KG1 (cell line): ENCODE data around the gene TRAPPC6A.
A peak's percentile ranks its signal among the peaks of the same experiment; 100 is the strongest.

Source experiments
- DNase-seq: peaks from one replicate; lab custom pipeline; 2025; lab: John Stamatoyannopoulos, UW

Gene TRAPPC6A

DNA sequence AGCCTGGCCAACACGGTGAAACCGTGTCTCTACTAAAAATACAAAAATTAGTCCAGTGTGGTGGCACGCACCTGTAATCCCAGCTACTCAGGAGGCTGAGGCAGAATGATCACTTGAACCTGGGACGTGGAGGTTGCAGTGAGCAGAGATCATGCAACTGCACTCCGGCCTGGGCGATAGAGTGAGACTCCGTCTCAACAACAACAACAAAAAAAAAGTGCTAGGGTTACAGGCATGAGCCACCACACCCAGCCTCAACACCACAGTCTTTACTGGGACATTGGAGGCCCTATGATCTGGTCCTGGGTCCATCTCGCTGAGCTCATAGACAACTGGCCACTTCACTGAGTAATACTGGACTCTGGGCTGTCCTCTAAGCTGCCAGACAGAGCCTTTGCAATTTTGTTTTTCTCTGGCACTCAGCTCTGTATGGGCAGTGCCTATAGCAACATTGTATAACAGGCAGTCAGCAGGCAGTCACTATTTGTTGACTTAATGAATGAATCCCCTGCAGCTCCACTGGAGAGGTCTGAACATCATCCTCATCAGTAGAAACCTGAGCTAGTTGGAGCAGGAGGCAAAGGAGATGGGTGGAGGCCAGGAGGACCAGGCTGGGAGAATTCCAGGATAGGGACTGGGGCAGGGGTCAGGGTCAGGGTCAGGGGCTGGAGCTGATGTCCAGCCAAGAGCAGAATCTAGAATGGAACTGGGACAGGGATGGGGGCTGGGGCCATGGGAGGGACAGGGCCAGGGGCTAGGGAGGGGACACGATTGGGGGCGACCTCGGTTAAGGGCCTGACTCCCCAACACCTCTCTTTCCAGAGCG lies 8.7 kb upstream of the TRAPPC6A start:
- no peak for DNase-seq

DNA sequence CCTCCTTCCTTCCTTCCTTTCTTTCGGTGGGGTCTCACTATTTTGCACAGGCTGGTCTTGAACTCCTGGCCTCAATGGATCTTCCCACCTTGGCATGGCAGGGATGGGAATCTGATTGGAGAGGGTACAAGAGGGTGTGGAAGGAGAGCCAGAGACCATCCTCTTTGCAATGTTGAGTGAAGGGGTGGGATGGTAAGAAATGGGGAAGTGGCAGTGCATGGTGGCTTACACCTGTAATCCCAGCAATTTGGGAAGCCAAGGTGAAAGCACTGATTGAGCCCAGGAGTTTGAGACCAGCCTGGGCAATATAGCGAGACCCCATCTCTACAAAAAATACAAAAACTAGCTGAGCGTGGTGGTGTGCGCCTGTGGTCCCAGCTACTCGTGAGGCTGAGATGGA lies 6.1 kb upstream of the TRAPPC6A start:
- no peak for DNase-seq

DNA sequence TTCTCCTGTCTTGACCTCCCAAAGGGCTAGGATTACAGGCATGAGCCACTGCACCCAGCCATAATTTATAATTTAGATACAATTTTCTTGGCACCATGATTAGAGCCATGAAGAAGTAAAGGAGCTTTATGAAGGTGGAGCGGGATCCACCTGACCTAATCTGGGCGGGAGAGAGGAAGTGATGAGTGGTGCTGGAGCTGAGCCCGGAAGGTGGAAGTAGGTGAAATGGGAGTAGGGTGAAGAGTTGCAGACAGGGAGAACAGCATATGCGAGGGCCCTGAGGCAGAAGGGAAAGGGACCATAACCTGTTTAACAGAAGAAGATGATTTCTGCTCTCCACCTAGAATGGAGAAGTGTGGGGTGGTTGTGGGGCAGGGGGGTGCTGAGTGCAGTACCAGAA lies 4.7 kb upstream of the TRAPPC6A start:
- DNase-seq = no peak

DNA sequence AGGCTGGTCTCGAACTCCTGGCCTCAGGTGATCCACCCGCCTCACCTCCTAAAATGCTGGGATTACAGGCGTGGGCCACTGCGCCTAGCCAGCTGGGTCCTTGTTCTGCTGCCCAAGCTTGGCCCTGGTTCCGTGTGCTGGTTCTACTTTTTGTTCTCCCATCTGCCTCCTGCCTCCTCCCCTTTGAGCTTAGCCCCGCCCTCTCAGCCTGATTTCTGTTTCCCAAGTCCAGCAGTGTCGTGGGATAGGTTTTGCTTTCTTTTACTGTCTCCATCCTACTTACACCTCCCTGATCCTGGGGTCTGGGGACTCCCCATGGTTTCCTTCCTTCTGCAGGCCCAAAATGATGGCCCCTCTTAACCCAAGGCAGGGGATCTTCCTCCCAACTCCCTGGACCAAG lies 2.9 kb upstream of the TRAPPC6A start:
- no peak for DNase-seq

DNA sequence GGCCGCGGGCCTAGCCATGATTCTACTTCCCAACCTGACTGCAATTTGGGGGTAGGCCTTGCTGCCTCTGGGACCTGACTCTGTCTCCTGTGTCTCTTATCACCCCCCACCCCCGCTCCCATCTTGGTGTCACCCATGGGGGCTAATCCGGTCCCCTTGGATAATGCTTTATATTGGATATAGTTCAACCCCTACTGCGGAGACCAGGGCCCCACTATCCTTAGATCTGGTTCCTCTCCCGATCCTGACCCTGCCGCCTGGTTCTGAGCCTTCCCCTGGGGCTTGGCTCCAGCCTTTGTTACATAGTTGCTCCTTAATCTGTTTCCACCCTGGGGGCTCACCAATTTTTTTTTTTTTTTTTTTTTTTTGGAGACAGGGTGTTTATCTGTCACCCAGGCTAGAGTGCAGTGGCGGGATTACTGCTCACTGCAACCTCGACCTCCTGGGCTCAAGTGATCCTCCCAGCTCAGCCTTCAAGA lies 1.9 kb upstream of the TRAPPC6A start:
- DNase-seq = no peak

DNA sequence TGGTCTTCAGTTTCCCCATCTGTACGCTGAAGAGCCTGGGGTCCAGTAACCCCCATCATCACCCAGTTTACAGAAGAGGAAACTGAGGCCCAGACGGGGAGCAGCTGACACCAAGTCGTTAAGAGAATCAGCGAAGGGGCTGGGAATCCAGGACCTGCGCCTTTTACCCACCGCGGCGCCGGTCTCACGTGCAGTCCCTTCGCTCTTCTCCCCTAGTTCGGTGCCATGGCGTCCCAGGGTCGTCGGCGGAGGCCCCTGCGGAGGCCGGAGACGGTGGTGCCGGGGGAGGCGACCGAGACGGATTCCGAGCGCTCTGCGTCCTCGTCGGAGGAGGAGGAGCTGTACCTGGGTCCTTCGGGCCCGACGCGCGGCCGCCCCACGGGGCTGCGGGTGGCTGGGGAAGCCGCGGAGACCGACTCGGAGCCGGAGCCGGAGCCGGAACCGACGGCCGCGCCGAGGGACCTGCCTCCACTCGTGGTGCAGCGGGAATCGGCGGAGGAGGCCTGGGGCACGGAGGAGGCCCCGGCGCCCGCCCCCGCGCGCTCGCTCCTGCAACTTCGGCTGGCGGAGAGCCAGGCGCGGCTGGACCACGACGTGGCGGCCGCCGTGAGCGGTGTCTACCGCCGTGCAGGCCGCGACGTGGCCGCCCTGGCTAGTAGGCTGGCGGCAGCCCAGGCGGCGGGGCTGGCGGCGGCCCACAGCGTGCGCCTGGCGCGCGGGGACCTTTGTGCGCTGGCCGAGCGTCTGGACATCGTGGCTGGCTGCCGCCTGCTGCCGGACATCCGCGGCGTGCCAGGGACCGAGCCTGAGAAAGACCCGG lies 1.2 kb upstream of the TRAPPC6A start:
- peak; percentile 74 for DNase-seq

DNA sequence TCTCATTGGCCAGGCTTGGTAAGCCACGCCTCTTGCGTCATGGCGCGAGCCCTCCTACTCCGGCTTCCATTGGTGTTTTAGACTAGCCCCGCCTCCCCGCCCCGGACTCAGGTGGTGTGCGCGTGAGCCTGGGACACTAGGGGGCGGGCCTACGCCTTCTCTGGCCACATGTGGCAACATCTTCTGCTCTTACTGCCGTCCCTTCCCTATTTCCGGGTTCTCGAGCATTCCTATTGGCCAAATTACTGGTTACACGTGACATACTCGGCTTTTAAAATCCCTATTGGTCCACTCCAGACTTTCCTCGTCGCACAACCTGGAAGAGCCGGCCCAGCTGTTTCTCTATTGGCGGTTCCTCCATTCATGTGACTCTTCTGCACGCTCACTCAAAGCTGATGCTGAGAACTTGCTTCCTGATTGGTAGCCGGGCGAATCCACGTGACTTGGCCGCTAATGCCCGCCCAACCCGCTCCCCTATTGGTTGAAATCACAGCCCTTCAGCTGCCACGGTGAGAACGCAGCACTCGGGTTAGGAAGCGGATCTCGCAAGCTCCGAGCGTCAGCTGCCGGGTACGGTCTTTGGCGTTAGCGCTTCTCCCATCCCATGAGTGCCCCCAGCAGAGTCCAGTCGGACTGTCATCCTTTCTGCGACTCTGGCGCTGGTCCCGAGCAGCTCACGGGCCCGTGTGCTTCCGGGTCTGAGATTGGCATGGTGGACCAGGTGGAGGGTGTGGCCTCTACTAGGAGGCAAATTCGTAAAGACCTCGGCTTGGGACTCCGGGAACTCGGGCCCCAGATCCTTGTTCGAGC lies 430 bp upstream of the TRAPPC6A start, which contains the start of gene BLOC1S3:
Gene BLOC1S3 (plus strand): TSS at position 523 of the 810 bp plus-strand sequence. CDS start 513 bp downstream, outside the sequence.
- DNase-seq = peak; percentile 100

DNA sequence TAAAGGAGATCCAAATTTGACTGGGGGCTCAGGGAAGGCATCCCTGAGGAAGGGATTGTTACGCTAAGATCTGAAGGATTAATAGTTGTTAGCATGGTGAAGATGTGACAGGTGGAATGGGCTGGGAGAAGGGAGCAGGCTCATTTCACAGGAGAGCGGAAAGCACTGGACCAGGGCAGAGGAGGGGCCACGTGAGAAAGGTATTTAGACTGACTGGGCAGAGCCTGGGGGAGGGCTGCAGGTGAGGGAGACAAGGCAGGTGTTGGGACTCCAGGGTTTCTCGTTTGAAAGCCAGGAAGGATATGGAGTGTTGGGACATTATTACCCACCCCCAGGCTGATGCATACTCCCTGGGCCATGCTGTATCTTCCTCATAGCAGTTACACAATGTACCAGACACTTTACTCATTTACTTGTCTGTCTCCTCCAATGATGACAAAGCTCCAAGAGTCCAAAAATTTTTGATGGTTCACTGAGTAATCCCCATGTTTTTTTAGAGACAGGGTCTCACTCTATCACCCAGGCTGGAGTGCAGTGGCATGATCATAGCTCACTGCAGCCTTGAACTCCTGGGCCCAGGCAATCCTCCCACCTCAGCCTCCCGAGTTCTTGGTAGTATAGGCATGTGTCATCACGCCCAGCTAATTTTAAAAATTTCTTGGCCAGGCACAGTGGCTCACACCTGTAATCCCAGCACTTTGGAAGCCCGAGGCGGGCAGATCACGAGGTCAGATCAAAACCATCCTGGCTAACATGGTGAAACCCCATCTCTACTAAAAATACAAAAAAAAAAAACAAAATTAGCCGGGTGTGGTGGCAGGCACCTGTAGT lies 2.3 kb downstream of the TRAPPC6A start:
- no peak for DNase-seq

DNA sequence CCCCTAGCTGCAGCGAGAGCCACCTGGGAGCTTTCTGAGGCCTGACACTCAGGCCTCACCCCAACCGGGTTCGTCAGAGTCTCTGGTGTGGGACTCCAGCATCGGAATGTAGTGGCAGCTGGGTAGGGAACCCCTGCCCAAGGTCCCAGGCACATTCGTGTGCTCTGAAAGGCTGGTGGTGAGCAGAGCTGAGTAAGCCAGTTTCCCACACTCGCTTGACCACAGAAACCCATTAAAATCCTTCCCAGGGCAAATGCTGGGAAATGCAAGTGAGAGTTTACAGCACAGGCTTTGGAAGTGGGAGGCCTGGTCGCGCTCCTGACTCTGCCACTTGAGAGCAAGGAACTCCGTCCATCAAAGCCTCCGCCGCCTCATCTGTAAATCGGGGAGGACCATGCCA lies 4.2 kb downstream of the TRAPPC6A start:
- no peak for DNase-seq

DNA sequence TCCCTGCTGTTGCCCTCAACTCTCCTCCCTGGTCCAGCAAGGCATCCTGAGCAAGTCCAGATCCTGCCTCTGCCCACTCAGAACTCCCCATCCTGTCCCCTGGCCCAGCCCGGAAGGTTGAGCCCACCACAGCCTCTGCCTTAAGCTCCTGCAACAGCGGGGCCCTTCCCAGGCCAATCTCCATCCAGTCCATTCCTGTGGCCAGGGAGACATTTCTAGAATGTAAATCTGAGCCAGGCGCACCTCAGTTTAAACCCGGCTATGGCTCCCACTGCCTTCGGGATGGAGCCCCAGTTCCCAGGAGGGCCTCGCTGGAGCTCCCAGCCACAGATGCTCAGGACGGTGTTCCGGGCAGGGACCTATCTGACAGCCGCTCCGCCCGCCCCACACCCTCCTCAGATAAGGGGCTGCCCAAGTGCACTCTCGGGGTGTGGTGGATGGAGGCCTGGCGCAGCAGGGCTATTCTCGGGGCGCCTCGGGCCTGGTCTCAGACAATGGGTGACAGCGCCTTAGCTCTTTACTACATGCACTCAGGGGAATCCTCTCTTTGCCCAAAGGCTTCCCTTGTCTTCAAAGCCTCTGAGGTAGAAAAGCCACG lies 5.3 kb downstream of the TRAPPC6A start:
- DNase-seq = no peak

DNA sequence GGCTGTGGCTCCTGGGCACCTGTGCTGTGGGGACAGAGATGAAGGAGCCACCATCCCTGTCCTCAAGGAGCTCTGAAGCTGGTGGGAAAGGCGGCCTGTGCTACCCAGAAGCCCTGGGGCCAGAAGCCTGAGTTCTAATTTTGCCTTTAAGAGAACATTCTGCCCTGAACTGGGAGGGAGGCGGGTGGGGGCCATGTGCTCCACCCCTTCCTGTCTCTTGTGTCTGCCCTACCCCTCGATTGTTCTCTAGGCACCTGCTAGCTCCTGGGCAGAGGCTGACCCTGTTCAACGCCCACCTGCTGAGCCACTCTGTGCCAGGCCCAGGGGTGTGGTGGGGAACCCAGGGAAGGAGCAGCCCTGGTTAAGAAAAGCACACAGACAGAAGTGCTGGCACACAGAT lies 5.9 kb downstream of the TRAPPC6A start:
- peak; percentile 8 for DNase-seq

DNA sequence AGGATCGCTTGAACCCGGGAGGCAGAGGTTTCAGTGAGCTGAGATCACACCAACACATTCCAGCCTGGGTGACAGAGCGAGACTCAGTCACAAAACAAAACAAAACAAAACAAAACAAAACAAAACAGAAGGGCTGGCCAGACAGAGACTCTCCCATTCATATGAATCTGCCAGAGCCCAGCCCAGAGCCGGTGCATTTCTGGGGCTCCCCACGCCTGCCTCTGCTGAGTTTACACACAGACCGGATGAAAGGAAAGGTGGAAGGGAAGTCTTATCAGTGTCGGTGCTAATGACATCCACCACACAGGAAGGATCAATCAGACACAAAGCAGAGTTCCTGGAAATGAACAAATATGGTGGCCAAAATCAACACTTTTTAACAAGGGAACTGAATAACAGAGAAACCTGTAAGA lies 6.8 kb downstream of the TRAPPC6A start:
- no peak for DNase-seq

DNA sequence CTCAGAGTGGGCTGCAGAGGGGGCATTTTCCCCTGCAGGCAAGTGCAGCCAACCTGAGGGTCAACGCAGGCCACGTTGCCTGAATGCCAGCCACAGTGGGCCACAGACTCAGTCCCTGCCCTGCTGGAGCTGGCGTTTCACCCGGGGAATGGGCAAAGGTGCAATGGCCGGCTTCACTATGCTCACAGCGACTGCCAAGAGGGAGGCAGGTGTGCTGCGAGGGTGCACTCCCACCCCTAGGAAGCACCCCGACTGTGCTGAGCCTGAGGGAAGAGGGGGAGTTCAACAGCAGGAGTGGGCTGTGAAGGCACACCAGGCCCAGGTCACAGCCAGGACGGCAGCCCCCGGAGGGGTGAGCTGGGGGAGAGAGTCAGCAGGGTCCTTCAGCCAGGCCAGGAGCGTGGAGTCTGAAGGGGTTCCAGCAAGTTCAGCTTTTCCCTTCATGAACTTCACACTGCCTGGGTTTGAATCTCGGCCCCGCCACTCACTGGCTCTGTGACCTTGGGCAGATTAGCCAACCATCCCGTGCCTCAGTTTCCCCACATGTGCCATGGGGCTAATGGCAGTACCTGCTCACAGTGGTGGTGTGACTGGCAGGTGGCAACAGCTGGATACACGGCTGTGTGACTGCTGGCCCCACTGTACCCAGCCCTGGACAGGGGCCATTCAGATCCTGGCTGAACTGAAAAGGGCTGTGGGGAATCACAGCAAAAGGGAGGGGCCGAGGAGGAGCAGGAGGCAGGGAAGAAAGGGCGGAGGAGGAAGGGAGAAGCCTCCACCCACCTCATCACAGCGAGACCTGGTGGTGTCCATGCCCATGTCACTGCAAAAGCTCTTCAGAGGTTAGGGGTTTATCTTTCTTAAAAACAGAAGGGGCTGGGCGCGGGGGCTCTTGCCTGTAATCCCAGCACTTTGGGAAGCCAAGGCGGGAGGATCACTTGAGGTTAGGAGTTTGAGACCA lies 7.6 kb downstream of the TRAPPC6A start:
- no peak for DNase-seq

DNA sequence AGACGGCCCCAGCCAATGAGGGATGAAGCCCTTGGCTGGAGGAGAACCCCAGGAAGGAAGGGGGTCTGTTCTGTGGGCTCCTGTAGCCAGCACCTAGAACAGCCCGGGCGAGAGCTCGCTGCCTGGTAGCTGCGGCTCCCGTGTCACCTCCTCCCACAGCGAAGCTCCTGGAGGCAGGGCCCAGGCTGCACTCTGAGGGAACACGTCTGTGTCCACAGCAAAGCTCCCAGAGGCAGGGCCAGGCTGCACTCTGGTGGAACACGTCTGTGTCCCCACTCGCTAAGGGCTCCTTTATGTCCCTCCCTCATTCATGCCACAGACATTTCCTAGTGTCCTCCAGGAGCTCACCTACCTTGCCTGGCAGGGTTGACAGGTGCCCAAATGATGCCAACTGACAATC lies 8.4 kb downstream of the TRAPPC6A start:
- DNase-seq = no peak

DNA sequence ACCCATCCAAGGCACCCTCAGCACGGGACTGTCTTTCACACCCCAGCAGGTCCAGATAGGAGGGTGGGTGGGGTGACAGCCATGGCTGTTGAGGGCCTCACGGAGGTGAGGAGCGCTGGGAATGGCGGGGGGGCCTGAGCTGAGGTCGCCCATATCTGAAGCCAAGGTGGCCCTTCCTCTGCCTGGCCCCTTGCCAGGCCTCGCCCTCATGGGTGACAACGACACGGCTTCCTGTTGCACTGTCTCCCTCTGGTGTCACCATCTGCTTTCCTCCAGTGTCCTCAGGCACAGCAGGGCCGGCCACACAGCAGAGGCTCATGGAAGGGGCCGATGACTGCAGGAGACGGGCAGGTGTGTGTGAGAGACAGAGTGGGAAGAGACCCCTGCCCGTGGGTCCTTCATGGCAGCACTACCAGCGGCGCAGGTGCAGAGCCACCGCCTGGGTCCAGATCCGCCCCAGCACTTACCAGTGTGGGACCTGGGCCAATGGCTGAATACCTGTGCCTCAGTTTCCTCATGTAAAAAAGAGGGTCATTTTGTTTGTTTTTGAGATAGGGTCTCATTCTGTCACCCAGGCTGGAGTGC lies 9.2 kb downstream of the TRAPPC6A start:
- DNase-seq = no peak

DNA sequence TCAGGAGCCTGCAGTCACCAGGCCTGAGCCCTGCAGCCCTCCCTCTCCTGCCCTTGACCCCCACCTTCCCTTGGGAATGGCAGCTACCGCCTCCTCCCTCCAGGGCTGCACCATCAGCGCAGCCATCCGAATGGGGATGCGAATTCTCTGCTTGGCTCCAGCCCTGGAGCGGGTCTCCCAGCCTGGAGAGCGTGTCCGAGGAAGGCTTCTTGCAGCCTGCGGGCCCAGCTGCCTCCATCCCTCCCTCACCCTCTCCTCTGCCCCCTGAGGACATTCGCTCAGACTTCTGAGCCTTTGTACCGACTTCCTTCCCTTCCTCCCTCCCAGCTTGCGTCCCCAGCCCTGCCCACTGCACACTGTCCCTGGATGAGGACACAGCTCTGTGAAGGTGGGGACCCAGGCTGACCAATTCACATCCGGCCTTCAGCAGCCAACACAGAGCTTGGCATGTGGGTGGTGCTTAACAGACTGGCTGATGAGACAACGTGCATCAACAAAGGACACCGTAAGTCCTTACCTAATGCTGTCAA lies 11.2 kb downstream of the TRAPPC6A start:
- no peak for DNase-seq

DNA sequence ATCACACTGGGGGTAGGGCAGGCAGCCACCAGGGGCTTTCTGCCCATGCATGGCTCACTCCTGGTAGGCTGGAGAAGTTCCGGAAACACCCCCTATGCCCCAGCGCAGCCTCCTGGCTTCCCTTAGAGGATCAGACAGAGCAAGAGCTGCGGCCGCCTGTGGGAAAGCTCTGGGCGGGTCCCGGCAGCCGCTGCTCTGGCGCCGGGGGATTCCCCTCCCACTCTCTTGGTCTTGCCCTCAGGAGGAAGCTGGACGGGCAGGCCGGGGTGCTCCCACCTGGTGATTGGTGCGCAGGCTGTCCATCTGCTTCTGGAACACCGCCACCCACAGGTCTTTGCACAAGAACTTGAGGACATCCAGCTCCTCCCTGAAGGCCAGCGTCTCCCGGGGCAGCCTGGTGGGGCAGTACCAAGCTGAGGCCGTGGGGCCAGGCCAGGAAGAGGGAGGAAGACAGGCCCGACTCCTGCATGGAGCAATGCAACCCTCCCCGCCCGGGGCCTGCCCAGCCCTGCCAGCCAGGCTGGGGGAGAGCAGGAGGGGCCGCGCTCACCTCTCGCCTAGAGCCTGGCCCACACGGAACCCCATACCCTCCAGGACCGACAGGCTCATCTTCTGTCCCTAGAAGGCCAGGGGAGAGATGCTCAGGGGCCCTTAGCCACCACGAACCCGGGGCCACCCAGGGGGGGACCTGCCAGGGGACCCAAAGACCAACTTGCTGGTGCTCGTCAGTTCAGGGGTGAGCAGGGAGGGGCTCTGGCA lies 13.3 kb downstream of the TRAPPC6A start:
- no peak for DNase-seq

DNA sequence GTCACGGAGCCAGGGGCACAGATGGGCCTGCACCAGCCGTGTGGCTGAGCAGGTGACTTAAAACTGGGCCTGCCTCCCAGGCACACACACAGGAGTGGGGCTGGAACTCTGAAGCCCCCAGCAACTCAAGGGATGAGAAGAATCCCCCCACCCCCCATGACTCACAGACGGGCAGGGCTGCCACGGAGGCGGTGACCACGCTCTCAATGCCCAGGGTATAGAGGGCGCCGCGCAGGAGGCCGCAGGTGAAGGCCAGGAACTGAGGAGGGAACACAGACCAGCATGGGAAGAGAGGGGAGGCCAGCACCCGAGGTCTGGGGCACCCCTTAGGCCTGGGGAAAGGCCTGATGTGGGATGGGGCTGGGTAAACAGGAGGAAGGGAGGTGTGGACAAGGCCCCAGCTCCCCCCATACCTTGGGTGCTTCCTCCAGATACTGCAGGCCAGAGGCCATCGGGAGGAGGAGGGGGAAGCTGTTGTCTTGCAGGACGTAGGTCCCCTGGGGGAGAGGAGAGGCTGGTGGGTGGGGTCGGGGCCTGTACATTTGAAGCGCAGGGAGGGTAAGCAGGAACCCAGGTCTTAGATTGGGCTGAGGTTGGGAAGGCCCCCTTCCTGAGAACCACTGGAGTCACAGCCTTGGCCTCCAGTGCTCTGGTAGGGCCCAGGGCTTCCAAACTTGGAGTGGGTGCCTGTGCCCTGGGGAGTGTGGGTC lies 14.1 kb downstream of the TRAPPC6A start:
- DNase-seq = no peak
